Measurements from ENCODE around the gene ETS2. TPM values are rescaled to one million over a fixed set of nuclear protein-coding genes. Genes with fewer than 3 reads are reported as not detected.

Gene ETS2
- total RNA-seq (2013), result 60.8 TPM
- 100 to 1,000 TPM in 1 of 3 donors, 10 to 100 TPM in 2; 54.2 to 150 (median 59.5) TPM for polyA plus RNA-seq
- polyA minus RNA-seq, result 45.6 and 55.9 TPM in 2 replicates
- 140 to 999 (median 394) reads per million in 11 experiments for total RNA-seq

GRCh38 chr21:38805328-38806152 lies at the start of gene ETS2:
Gene ETS2, plus strand, starts transcription at chr21:38805929. Its CDS starts 4,106 bp downstream, at chr21:38810035.
- peak within 1 kb of the TSS; percentile 89 to 90 for H3K27ac ChIP-seq (ENCODE audit: low read depth in 1 of 2, low read length in 2 of 2)
- Mint-ChIP-seq H3K4me3 (peak within 1 kb of the TSS; percentile 89 to 95), H3K36me3 (peaks cover 20 to 26% of the 10 kb centered on the region in 2 donors), H3K9me3 (peaks cover 0 to 2% (median 0%) of the 10 kb centered on the region in 7 donors), H3K27ac (peak within 1 kb of the TSS; percentile 86 to 98 (median 95)), H3K27me3 (ENCODE audit: low read depth in 3 of 3) (peaks cover 1 to 2% (median 2%) of the 10 kb centered on the region in 3 donors), H3K4me1 (peaks cover 39% of the 10 kb centered on the region)
- peak within 1 kb of the TSS; percentile 72 for H2AFZ ChIP-seq (ENCODE audit: insufficient read depth, low read depth, low read length, poor library complexity, severe bottlenecking)
- intact Hi-C loops (cut with micrococcal nuclease), result loop anchor here in 1 of 2 donors (1.0 to 5.0 kb wide), 4 partner anchors 26 to 292 kb away; no protein-coding TSS in a partner anchor
- peaks cover 5 to 11% of the 10 kb centered on the region in 2 donors for H3K36me3 ChIP-seq (replicated peaks in 1 of 2; ENCODE audit: control insufficient read depth in 1 of 2, insufficient read depth in 2 of 2, low read length in 2 of 2)
- no peaks in the 10 kb centered on the region for H3K9me3 ChIP-seq (replicated peaks in 1 of 2; ENCODE audit: control insufficient read depth in 1 of 2, insufficient read depth in 1 of 2, low read length in 2 of 2)
- peak; percentile 88 to 95 (median 93) for DNase-seq
- H3K79me2 ChIP-seq (ENCODE audit: insufficient read depth, low read length), result peaks cover 49% of the 10 kb centered on the region
- peak within 1 kb of the TSS; percentile 98 for H3K9ac ChIP-seq (ENCODE audit: insufficient read depth, low read length, poor library complexity, severe bottlenecking)
- under 1% methylated on average over 65 of the region's 76 CpGs for WGBS (ENCODE audit: insufficient coverage)
- no peaks in the 10 kb centered on the region for H3K27me3 ChIP-seq (ENCODE audit: control insufficient read depth in 2 of 2, insufficient read depth in 2 of 2, low read length in 2 of 2)
- H4K20me1 ChIP-seq (ENCODE audit: insufficient read depth, low read length), result peaks cover 43% of the 10 kb centered on the region
- peaks cover 48 to 49% of the 10 kb centered on the region in 2 donors for H3K4me1 ChIP-seq (ENCODE audit: control insufficient read depth in 1 of 2, insufficient read depth in 2 of 2, low read length in 2 of 2)
- H3K4me2 ChIP-seq (replicated peaks; ENCODE audit: extremely low read depth, low read length, poor library complexity, severe bottlenecking), result peak within 1 kb of the TSS; percentile 83
- H3K4me3 ChIP-seq (replicated peaks in 1 of 3; ENCODE audit: low read depth in 2 of 3, low read length in 3 of 3), result peak within 1 kb of the TSS; percentile 65 to 95 (median 85)
- TF ChIP-seq CTCF (IDR thresholded peaks at IDR 0.05), result peak; percentile 7

- Histone ChIP-seq H3K9me3 (replicated peaks in 1 of 2; ENCODE audit: control insufficient read depth in 1 of 2, insufficient read depth in 1 of 2, low read length in 2 of 2) (no peaks in the 10 kb centered on the region), H3K4me2 (replicated peaks; ENCODE audit: extremely low read depth, low read length, poor library complexity, severe bottlenecking) (no peak overlapping the region), H3K4me1 (ENCODE audit: control insufficient read depth in 1 of 2, insufficient read depth in 2 of 2, low read length in 2 of 2) (peaks cover 68 to 71% of the 10 kb centered on the region in 2 donors), H3K9ac (ENCODE audit: insufficient read depth, low read length, poor library complexity, severe bottlenecking) (no peak overlapping the region), H3K27ac (ENCODE audit: low read depth in 1 of 2, low read length in 2 of 2) (peak overlapping the region; percentile 75 to 94), H2AFZ (ENCODE audit: insufficient read depth, low read depth, low read length, poor library complexity, severe bottlenecking) (no peak overlapping the region), H3K27me3 (ENCODE audit: control insufficient read depth in 2 of 2, insufficient read depth in 2 of 2, low read length in 2 of 2) (no peaks in the 10 kb centered on the region), H3K79me2 (ENCODE audit: insufficient read depth, low read length) (no peaks in the 10 kb centered on the region), H3K4me3 (replicated peaks in 1 of 3; ENCODE audit: low read depth in 2 of 3, low read length in 3 of 3) (no peak overlapping the region), H4K20me1 (ENCODE audit: insufficient read depth, low read length) (no peaks in the 10 kb centered on the region), H3K36me3 (replicated peaks in 1 of 2; ENCODE audit: control insufficient read depth in 1 of 2, insufficient read depth in 2 of 2, low read length in 2 of 2) (no peaks in the 10 kb centered on the region)
- H3K4me1 Mint-ChIP-seq, result peaks cover 82% of the 10 kb centered on the region
- no peak for TF ChIP-seq CTCF (IDR thresholded peaks at IDR 0.05)
- intact Hi-C loops (cut with micrococcal nuclease), result loop anchor here in 1 of 2 donors (10.0 kb wide), 1 partner anchor 248 kb away; no protein-coding TSS in a partner anchor
- H3K36me3 Mint-ChIP-seq, result no peaks in the 10 kb centered on the region
- no peak overlapping the region for H3K4me3 Mint-ChIP-seq
- DNase-seq, result no peak
- no peaks in the 10 kb centered on the region for H3K9me3 Mint-ChIP-seq
- H3K27me3 Mint-ChIP-seq (ENCODE audit: low read depth in 3 of 3), result peaks cover 0 to 4% (median 0%) of the 10 kb centered on the region in 3 donors
- peak overlapping the region; percentile 90 to 97 (median 95) for H3K27ac Mint-ChIP-seq
- WGBS (ENCODE audit: insufficient coverage), result no CpG with 5 or more reads among the region's 3 CpGs
These were observed 49.0 kb upstream of the ETS2 start for GRCh38 chr21:38756746-38757145.
